PC-9 (cell line): ENCODE measurements around the gene GGTLC2. TPM values are rescaled to one million over a fixed set of nuclear protein-coding genes. Genes with fewer than 3 reads are reported as not detected.

ENCODE experiments used
- BruUV-seq: library from RNA; stranded (reverse); fragments of 400-500 nt; replicated peaks from 2 replicates; lab custom pipeline; 2021; lab: Mats Ljungman, UMichigan
- CTCF ChIA-PET: fragments of 300-600 bp; sonication (Branson Sonifier 250); formaldehyde crosslinking; loops from one replicate; lab custom pipeline; 2022; ENCODE audit warnings: antibody characterized with exemption; lab: Charles Lee
- POLR2A ChIA-PET: fragments of 300-600 bp; sonication (Branson Sonifier 250); formaldehyde crosslinking; loops from one replicate; lab custom pipeline; 2022; ENCODE audit warnings: antibody characterized with exemption; ENCODE audit not compliant: unreplicated experiment; lab: Charles Lee
- DNase-seq, 2 experiments: peaks; one replicate each; pipeline versions ENCODE4 v3.0.0 to v3.0.0-alpha.2; 2015 to 2022; ENCODE audit warnings: mixed read lengths in 1 of 2
- H2AFZ ChIP-seq: fragments of 200-600 bp; sonication (generic); 2 replicates; pipeline ENCODE4 v1.8.1; 2017; ENCODE audit warnings: antibody characterized with exemption
- H3F3A ChIP-seq: fragments of 200-600 bp; sonication (generic); 2 replicates; pipeline ENCODE4 v1.8.1; 2017; ENCODE audit warnings: antibody characterized with exemption, mild to moderate bottlenecking, low read depth; ENCODE audit not compliant: insufficient read depth
- H3K27ac ChIP-seq: fragments of 200-600 bp; sonication (generic); 2 replicates; pipeline ENCODE4 v1.6.1; 2016; ENCODE audit warnings: mixed run types
- H3K27me3 ChIP-seq: fragments of 200-600 bp; sonication (generic); 2 replicates; pipeline ENCODE4 v1.6.1; 2016; ENCODE audit warnings: low read depth, mixed run types; ENCODE audit not compliant: insufficient read depth
- H3K36me3 ChIP-seq: fragments of 200-600 bp; sonication (generic); 2 replicates; pipeline ENCODE4 v1.6.1; 2016; ENCODE audit warnings: low read depth, mixed run types
- H3K4me1 ChIP-seq: fragments of 200-600 bp; sonication (generic); replicated peaks from 2 replicates; pipeline ENCODE4 v1.6.1; 2016; ENCODE audit warnings: mixed run types; ENCODE audit not compliant: insufficient read depth
- H3K4me2 ChIP-seq: fragments of 200-600 bp; sonication (generic); 2 replicates; pipeline ENCODE4 v1.6.1; 2017; ENCODE audit warnings: mixed run types
- H3K4me3 ChIP-seq: fragments of 200-600 bp; sonication (generic); 2 replicates; pipeline ENCODE4 v1.6.1; 2016; ENCODE audit warnings: mixed run types
- H3K79me2 ChIP-seq: fragments of 200-600 bp; sonication (generic); 2 replicates; pipeline ENCODE4 v1.6.1; 2017; ENCODE audit warnings: low read depth, mixed run types
- H3K9me2 ChIP-seq: fragments of 200-600 bp; sonication (generic); 2 replicates; pipeline ENCODE4 v1.8.1; 2017; ENCODE audit warnings: mild to moderate bottlenecking; ENCODE audit not compliant: insufficient read depth
- H3K9me3 ChIP-seq: fragments of 200-600 bp; sonication (generic); 2 replicates; pipeline ENCODE4 v1.8.1; 2016; ENCODE audit warnings: low read depth; ENCODE audit not compliant: insufficient read depth
- H4K20me1 ChIP-seq: fragments of 200-600 bp; sonication (generic); 2 replicates; pipeline ENCODE4 v1.8.1; 2017; ENCODE audit not compliant: insufficient read depth
- CTCF ChIP-seq: fragments of 200-600 bp; sonication (generic); conservative IDR thresholded peaks from 2 replicates; pipeline ENCODE4 v1.6.1; 2017; ENCODE audit warnings: mixed run types, antibody characterized with exemption, mild to moderate bottlenecking, moderate library complexity
- EZH2 ChIP-seq: fragments of 200-600 bp; sonication (generic); IDR thresholded peaks from 2 replicates; pipeline ENCODE4 v1.8.0; 2017; ENCODE audit warnings: antibody characterized with exemption, low read depth
- intact Hi-C: fragments of 100-400 bp; cut with micrococcal nuclease; formaldehyde crosslinking; loops from one replicate; pipeline ENCODE4 v1.10.0; 2022; ENCODE audit not compliant: unreplicated experiment
- total RNA-seq: library from RNA; stranded (reverse); gene quantifications from 2 replicates; pipeline ENCODE4 v1.2.3, GENCODE V29; 2021

GGTLC2 gene
- total RNA-seq, 1 experiment from 2014 or later: not detected

- Histone ChIP-seq H4K20me1 (no peaks in the 10 kb centered on the region), H3K4me1 (no peaks in the 10 kb centered on the region), H3F3A (no peaks in the 10 kb centered on the region), H3K4me3 (no peak overlapping the region), H3K79me2 (no peaks in the 10 kb centered on the region), H3K9me2 (no peaks in the 10 kb centered on the region), H3K36me3 (no peaks in the 10 kb centered on the region), H3K9me3 (no peaks in the 10 kb centered on the region), H2AFZ (no peak overlapping the region), H3K4me2 (no peak overlapping the region), H3K27me3 (no peaks in the 10 kb centered on the region), H3K27ac (no peak overlapping the region)
- BruUV-seq: no TSS peak
- CTCF ChIA-PET: no interaction called here
- no peak for TF ChIP-seq EZH2
- TF ChIP-seq CTCF: peak; percentile 63
- intact Hi-C loops: no loop called here
- POLR2A ChIA-PET: no interaction called here
- DNase-seq: no peak
These were observed 43.5 kb downstream of the GGTLC2 start for GRCh38 chr22:22687638-22688500.

GRCh38 chr22:22689621-22690345 lies 45.4 kb downstream of the GGTLC2 start:
- intact Hi-C loops: no loop called here
- no peaks in the 10 kb centered on the region for H3K79me2 ChIP-seq
- no peak overlapping the region for H2AFZ ChIP-seq
- peaks cover 3% of the 10 kb centered on the region; the same call in 1 of the 2 replicates for H3K4me1 ChIP-seq
- H3K4me3 ChIP-seq: no peak overlapping the region
- POLR2A ChIA-PET: no interaction called here
- DNase-seq: no peak
- no peaks in the 10 kb centered on the region for H3F3A ChIP-seq
- no peak overlapping the region for H3K4me2 ChIP-seq
- CTCF ChIA-PET: no interaction called here
- no peaks in the 10 kb centered on the region for H3K36me3 ChIP-seq
- no peaks in the 10 kb centered on the region for H4K20me1 ChIP-seq
- no peak for TF ChIP-seq CTCF
- TF ChIP-seq EZH2: no peak
- BruUV-seq: no TSS peak
- H3K9me2 ChIP-seq: no peaks in the 10 kb centered on the region
- no peaks in the 10 kb centered on the region for H3K9me3 ChIP-seq
- H3K27ac ChIP-seq: no peak overlapping the region
- no peaks in the 10 kb centered on the region for H3K27me3 ChIP-seq

DNA sequence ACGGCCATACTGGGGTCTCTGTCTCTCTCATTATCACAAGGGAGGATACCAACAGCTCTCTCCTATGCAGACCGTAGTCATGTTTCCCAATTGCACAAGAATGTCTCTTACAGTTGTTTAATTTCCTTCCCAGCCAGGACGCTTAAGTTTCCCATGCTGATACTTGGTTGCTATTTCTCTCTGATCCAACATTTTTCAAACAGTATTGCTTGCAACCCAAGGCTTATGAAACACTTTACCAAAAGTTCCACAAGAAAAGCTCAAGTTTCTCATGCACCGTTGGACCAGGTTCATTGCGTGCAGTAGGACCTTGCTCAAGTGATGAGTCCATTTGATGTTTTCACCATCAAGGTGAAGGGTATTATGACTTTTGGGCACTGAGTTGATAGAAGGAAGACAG lies 46.6 kb downstream of the GGTLC2 start:
- Histone ChIP-seq H3K4me3 (no peak overlapping the region), H2AFZ (no peak overlapping the region), H3K9me3 (no peaks in the 10 kb centered on the region), H3F3A (no peaks in the 10 kb centered on the region), H3K9me2 (no peaks in the 10 kb centered on the region), H3K4me2 (no peak overlapping the region), H3K79me2 (no peaks in the 10 kb centered on the region), H3K27me3 (no peaks in the 10 kb centered on the region), H4K20me1 (no peaks in the 10 kb centered on the region), H3K27ac (no peak overlapping the region), H3K36me3 (no peaks in the 10 kb centered on the region), H3K4me1 (peaks cover 3% of the 10 kb centered on the region; the same call in 1 of the 2 replicates)
- BruUV-seq: no TSS peak
- POLR2A ChIA-PET: no interaction called here
- TF ChIP-seq CTCF (no peak), EZH2 (no peak)
- DNase-seq: no peak
- intact Hi-C loops: no loop called here
- CTCF ChIA-PET: no interaction called here
